ENCODE results near the gene GNAS.

GNAS gene

DNA sequence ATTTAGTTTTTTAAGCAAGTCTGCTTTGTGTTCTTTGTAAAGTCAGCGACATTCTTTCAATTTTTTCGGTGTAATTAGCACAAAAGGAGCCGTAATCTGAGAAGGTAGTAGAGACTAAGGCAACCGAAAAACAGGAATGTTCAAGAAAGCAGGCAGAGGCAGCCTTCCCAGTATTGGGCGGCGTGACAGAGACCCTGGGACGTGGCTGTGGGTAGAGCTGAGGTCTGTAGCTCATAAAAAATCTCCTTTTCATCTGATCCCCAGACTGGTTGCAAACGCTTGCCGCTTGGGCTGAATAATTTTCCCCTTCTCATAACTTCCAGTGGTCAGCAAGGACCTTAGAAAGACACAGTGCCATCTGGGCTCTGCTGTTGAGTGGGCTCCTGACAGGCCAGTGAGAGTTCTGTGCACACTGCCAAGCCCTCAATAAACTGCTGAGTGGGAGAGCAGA lies 30.8 kb downstream of the GNAS start:
- no peaks in the 10 kb centered on the region for H3K27me3 ChIP-seq (ENCODE audit: insufficient read depth, low read length)
- H3K4me3 ChIP-seq (ENCODE audit: low read length) = peak overlapping the region; percentile 28
- H3K27ac ChIP-seq (ENCODE audit: low read depth, low read length) = peak overlapping the region; percentile 74
- peaks cover 7% of the 10 kb centered on the region; the same call in 1 of the 2 replicates for H3K36me3 ChIP-seq (ENCODE audit: insufficient read depth, low read length)
- H3K9me3 ChIP-seq (ENCODE audit: insufficient read depth, low read depth, low read length) = no peaks in the 10 kb centered on the region
- H3K9ac ChIP-seq (ENCODE audit: low read depth, low read length) = peak overlapping the region; percentile 57
- peaks cover 26% of the 10 kb centered on the region for H3K4me1 ChIP-seq (ENCODE audit: insufficient read depth, low read length)
- 32% methylated on average over 9 of the region's 9 CpGs for WGBS

DNA sequence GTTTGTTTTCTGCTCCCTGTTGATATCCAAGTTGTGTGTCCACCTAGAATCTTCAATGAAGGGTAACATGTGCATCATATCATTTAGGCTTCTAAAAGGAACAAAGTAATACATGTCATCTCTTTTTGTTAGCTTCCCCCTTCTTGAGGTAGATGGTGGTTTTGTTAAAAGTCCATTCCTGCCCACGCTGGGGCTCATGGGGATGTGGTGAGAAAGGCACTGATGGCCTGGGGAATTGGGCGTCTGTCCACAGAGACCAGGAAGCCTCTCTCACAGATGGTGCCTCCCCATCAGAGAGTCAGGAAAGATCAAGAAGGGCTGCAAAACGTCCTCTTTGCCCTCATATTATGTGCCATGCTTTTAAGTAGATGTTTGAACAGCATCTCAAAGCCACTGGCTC lies 32.5 kb downstream of the GNAS start:
- WGBS = 92% methylated on average over 3 of the region's 3 CpGs

DNA sequence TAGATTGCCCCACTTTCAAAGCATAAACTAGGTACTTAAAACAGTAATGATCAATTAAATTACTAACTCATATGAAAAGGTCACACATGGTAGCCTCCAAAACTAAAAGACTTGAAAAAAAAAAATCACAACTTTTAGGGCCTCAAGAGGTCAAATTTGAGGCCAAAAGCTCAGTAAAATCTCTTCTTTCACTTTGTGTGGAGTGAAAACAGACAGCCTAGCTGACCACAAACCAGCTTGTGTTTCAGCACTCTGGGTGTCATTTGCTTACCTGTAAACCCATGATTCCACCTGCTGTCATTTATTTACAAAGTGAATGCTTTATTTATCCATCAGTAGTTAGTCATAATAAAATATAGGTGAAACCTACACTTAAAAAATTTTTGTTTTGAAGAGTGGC lies 34.0 kb downstream of the GNAS start:
- Histone ChIP-seq H3K4me3 (ENCODE audit: low read length) (no peak overlapping the region), H3K27ac (ENCODE audit: low read depth, low read length) (no peak overlapping the region), H3K36me3 (ENCODE audit: insufficient read depth, low read length) (peaks cover 7% of the 10 kb centered on the region; the same call in 1 of the 2 replicates), H3K27me3 (ENCODE audit: insufficient read depth, low read length) (0 out of 2 replicates have a peak, but pooled peaks cover 2% of the 10 kb centered on the region), H3K9me3 (ENCODE audit: insufficient read depth, low read depth, low read length) (no peaks in the 10 kb centered on the region), H3K9ac (ENCODE audit: low read depth, low read length) (no peak overlapping the region), H3K4me1 (ENCODE audit: insufficient read depth, low read length) (peaks cover 23% of the 10 kb centered on the region)

More for the DNA sequence above, 32.5 kb downstream of the GNAS start:
- Histone ChIP-seq H3K9ac (ENCODE audit: low read depth, low read length) (no peak overlapping the region), H3K9me3 (ENCODE audit: insufficient read depth, low read depth, low read length) (no peaks in the 10 kb centered on the region), H3K4me1 (ENCODE audit: insufficient read depth, low read length) (peaks cover 23% of the 10 kb centered on the region), H3K27ac (ENCODE audit: low read depth, low read length) (no peak overlapping the region), H3K4me3 (ENCODE audit: low read length) (no peak overlapping the region), H3K36me3 (ENCODE audit: insufficient read depth, low read length) (peaks cover 7% of the 10 kb centered on the region; the same call in 1 of the 2 replicates), H3K27me3 (ENCODE audit: insufficient read depth, low read length) (0 out of 2 replicates have a peak, but pooled peaks cover 1% of the 10 kb centered on the region)

DNA sequence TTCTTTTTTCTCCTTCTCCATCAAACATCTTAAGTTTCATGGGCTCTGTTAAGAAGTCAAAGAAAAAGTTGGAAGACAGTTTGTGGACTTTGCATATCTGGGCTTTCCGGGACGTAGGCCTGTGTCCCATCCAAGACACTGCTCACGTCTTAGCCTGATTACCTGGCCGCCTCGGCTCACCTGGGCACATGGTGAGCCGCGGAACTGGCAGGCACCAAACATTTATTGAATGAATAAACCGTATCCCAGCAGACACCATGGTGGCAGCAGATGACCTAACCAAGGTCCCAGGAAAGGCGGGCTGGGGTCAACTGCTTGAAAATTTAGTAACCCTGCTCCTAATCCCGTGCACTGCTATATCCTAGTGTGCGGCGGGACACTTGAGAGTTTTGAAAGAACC lies 35.6 kb downstream of the GNAS start:
- peak overlapping the region; percentile 93 for H3K4me3 ChIP-seq (ENCODE audit: low read length)
- 58% methylated on average over 12 of the region's 12 CpGs for WGBS
- 0 out of 2 replicates have a peak, but pooled peaks cover 2% of the 10 kb centered on the region for H3K27me3 ChIP-seq (ENCODE audit: insufficient read depth, low read length)

DNA sequence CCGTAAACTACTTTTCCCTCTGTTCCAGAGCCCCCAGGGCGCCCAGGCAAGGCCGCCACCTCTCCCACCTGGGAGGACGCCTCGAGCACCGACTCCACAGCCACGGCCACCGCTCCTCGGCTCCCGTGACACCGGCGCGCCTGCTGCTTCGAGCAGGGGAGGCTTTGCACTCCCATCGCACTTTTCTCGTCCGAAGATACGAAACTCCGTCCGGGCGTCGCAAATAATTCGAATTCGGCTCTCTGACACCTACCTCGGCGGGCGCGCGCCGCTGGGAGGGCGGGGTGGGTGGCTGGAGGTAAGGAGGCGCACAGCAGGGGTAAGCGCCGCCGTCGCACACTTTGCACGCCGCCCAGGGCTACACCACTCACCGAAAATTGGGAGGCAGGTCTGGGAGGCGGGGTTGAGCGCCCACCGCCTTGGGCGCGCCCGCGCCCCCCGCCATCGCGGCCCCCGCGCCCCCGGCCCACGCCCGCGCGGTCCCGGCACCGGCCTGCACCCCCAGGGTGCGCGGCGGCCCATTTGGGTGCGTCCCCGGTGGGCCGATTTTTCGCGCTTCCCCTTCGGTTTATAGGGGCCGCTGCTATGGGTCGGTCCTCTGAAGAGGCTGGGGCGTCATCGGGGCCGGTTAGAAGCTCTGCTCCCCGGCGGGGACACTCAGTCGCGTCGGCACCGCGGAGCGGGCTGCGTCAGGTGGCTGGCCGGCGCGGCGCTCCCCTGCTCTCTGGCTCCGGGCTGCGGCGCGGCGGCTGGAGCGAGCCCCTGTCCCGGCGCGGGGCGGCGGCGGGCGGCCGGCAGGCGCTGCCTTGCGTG lies 36.2 kb downstream of the GNAS start:
- WGBS = 19% methylated on average over 101 of the region's 101 CpGs
- H3K36me3 ChIP-seq (ENCODE audit: insufficient read depth, low read length) = peaks cover 7% of the 10 kb centered on the region; the same call in 1 of the 2 replicates
- H3K4me1 ChIP-seq (ENCODE audit: insufficient read depth, low read length) = peaks cover 16% of the 10 kb centered on the region
- H3K4me3 ChIP-seq (ENCODE audit: low read length) = peak overlapping the region; percentile 93
- H3K9me3 ChIP-seq (ENCODE audit: insufficient read depth, low read depth, low read length) = no peaks in the 10 kb centered on the region
- 0 out of 2 replicates have a peak, but pooled peaks cover 2% of the 10 kb centered on the region for H3K27me3 ChIP-seq (ENCODE audit: insufficient read depth, low read length)
- peak overlapping the region; percentile 81 for H3K9ac ChIP-seq (ENCODE audit: low read depth, low read length)
- peak overlapping the region; percentile 44 for H3K27ac ChIP-seq (ENCODE audit: low read depth, low read length)

More for the DNA sequence above, 35.6 kb downstream of the GNAS start:
- no peaks in the 10 kb centered on the region for H3K9me3 ChIP-seq (ENCODE audit: insufficient read depth, low read depth, low read length)
- H3K4me1 ChIP-seq (ENCODE audit: insufficient read depth, low read length) = peaks cover 16% of the 10 kb centered on the region
- peak overlapping the region; percentile 44; the same call in 1 of the 2 replicates for H3K27ac ChIP-seq (ENCODE audit: low read depth, low read length)
- H3K9ac ChIP-seq (ENCODE audit: low read depth, low read length) = peak overlapping the region; percentile 81
- peaks cover 7% of the 10 kb centered on the region; the same call in 1 of the 2 replicates for H3K36me3 ChIP-seq (ENCODE audit: insufficient read depth, low read length)

DNA sequence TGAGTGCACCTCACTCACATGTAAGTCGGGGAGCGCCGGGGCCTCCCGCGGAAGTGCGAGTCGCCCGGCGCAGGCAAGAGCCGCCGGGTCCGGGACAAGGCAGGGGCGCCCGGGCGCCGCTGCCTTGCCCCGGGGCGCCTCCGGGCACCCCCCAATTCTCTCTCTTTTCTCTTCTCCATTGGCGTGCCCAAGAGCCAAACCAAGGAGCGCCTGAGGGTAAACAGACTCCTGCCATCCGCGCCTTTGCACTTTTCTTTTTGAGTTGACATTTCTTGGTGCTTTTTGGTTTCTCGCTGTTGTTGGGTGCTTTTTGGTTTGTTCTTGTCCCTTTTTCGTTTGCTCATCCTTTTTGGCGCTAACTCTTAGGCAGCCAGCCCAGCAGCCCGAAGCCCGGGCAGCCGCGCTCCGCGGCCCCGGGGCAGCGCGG lies 36.8 kb downstream of the GNAS start:
- peak overlapping the region; percentile 93 for H3K4me3 ChIP-seq (ENCODE audit: low read length)
- H3K36me3 ChIP-seq (ENCODE audit: insufficient read depth, low read length) = peaks cover 7% of the 10 kb centered on the region; the same call in 1 of the 2 replicates
- H3K4me1 ChIP-seq (ENCODE audit: insufficient read depth, low read length) = peaks cover 17% of the 10 kb centered on the region
- H3K9me3 ChIP-seq (ENCODE audit: insufficient read depth, low read depth, low read length) = no peaks in the 10 kb centered on the region
- no peak overlapping the region for H3K27ac ChIP-seq (ENCODE audit: low read depth, low read length)
- peak overlapping the region; percentile 81 for H3K9ac ChIP-seq (ENCODE audit: low read depth, low read length)
- 14% methylated on average over 35 of the region's 35 CpGs for WGBS
- H3K27me3 ChIP-seq (ENCODE audit: insufficient read depth, low read length) = 0 out of 2 replicates have a peak, but pooled peaks cover 2% of the 10 kb centered on the region

DNA sequence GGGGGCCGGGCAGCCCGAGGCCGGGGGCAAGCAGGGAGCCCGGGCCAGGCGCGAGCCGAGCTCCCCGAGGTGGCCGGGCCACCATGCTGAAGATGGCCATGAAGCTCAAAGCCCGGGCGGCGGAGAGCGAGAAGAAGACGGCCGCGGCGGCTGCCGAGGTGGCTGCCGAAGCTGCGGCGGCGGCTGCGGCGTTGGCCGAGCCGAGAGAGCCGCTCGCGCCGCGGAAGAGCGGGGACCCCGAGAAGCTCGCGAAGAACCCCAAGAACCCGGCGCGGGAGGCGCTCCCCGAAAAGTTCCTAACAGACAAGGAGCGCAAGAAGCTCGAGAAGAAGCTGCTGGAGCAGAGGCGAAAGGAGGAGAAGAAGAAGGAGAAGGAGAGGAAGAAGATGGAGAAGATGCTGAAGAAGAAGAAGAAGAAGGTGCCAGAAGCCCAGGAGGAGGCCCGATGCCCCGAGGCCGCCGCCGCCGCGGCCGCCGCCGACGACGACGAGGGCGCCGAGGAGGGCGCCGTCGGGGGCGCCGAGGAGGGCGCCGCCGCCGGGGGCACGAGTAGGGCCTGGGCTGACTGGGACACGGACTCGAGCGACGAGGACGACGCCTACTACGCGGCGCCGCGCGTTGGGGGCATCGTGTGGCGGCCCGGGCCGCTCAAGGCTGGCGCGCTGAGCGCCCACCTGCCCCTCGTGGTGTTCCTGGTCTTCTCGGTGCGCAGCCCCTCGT lies 37.4 kb downstream of the GNAS start:
- H3K27ac ChIP-seq (ENCODE audit: low read depth, low read length) = peak overlapping the region; percentile 95; the same call in 1 of the 2 replicates
- H3K9ac ChIP-seq (ENCODE audit: low read depth, low read length) = peak overlapping the region; percentile 81
- no peaks in the 10 kb centered on the region for H3K9me3 ChIP-seq (ENCODE audit: insufficient read depth, low read depth, low read length)
- peaks cover 24% of the 10 kb centered on the region for H3K4me1 ChIP-seq (ENCODE audit: insufficient read depth, low read length)
- 10% methylated on average over 91 of the region's 91 CpGs for WGBS
- peaks cover 3% of the 10 kb centered on the region; the same call in 1 of the 2 replicates for H3K36me3 ChIP-seq (ENCODE audit: insufficient read depth, low read length)
- peak overlapping the region; percentile 93 for H3K4me3 ChIP-seq (ENCODE audit: low read length)
- H3K27me3 ChIP-seq (ENCODE audit: insufficient read depth, low read length) = 0 out of 2 replicates have a peak, but pooled peaks cover 2% of the 10 kb centered on the region

DNA sequence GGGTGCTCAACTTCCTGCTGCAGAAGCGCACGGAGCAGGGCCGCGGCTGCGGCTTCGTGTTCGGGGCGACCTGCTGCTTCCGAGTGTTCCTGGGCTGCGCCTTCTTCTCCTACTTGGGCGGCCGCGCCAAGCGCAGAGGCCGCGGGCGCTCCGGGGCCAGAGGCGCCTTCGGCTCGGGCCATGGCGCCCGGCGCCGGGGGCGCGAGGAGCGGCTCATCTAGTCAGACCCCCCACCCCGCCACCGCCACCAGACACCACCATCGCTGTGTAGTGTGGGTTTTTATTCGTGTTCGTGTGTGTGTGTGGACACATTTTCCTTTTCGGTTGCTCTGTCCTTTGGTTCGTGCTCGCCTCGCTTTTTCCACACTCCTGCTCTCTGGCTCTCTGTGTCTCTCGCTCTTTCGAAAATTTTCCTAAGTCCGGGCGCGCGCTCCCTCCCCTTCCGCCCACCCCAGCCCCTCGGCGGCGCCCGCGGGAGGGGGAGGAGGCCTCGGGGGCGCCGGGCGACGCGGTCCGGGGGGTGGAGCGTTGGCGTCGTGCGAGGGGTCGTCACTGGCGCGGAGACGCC lies 38.1 kb downstream of the GNAS start:
- peak overlapping the region; percentile 81 for H3K9ac ChIP-seq (ENCODE audit: low read depth, low read length)
- peak overlapping the region; percentile 95 for H3K27ac ChIP-seq (ENCODE audit: low read depth, low read length)
- H3K4me1 ChIP-seq (ENCODE audit: insufficient read depth, low read length) = peaks cover 30% of the 10 kb centered on the region
- H3K36me3 ChIP-seq (ENCODE audit: insufficient read depth, low read length) = no peaks in the 10 kb centered on the region; the same call in none of the 2 replicates
- no peaks in the 10 kb centered on the region for H3K9me3 ChIP-seq (ENCODE audit: insufficient read depth, low read depth, low read length)
- H3K27me3 ChIP-seq (ENCODE audit: insufficient read depth, low read length) = 0 out of 2 replicates have a peak, but pooled peaks cover 2% of the 10 kb centered on the region
- H3K4me3 ChIP-seq (ENCODE audit: low read length) = peak overlapping the region; percentile 93
- 2% methylated on average over 57 of the region's 64 CpGs for WGBS

DNA sequence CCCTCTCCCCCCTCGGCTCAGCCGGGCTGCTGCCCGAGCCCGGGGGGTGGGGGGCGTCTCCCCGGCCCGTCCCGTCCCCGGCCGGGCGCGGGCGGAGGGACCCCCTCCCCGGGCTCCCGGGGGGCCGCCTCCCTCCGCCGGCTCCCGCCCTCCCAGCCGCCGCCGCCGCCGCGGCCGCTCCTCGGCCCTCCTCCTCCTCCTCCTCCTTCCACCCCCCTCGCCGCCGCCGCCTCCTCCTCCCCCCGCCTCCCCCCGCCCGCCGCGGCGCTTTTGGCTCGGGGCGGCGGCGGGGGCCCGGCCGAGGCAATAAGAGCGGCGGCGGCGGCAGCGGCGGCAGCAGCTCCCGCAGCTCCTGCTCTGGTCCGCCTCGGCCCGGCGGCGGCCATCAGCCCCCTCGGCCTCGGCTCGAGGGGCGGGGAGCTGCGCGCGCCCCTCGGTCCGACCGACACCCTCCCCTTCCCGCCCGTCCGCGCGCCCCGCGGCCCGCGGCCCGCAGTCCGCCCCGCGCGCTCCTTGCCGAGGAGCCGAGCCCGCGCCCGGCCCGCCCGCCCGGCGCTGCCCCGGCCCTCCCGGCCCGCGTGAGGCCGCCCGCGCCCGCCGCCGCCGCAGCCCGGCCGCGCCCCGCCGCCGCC lies 38.7 kb downstream of the GNAS start:
- under 1% methylated on average over 96 of the region's 105 CpGs for WGBS
- Histone ChIP-seq H3K9me3 (ENCODE audit: insufficient read depth, low read depth, low read length) (no peaks in the 10 kb centered on the region), H3K9ac (ENCODE audit: low read depth, low read length) (peak overlapping the region; percentile 81), H3K4me1 (ENCODE audit: insufficient read depth, low read length) (peaks cover 36% of the 10 kb centered on the region), H3K27me3 (ENCODE audit: insufficient read depth, low read length) (0 out of 2 replicates have a peak, but pooled peaks cover 2% of the 10 kb centered on the region), H3K27ac (ENCODE audit: low read depth, low read length) (peak overlapping the region; percentile 95; the same call in 1 of the 2 replicates), H3K36me3 (ENCODE audit: insufficient read depth, low read length) (peaks cover 3% of the 10 kb centered on the region), H3K4me3 (ENCODE audit: low read length) (peak overlapping the region; percentile 94)

DNA sequence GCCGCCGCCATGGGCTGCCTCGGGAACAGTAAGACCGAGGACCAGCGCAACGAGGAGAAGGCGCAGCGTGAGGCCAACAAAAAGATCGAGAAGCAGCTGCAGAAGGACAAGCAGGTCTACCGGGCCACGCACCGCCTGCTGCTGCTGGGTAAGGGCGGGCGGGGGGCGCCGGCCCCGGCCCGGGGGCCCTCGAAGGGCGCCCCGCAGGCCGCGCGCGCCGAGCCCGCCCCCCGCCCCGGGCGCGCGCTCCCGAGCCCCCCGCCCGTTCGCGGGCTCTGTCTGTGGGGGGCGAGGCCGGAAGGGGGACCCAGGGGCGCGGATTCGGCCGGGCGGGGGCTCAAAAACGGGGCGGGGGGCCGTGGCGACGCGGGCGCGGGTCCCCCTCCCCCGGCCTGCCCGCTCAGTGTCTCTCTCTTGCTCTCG lies 39.2 kb downstream of the GNAS start:
- peak overlapping the region; percentile 95 for H3K27ac ChIP-seq (ENCODE audit: low read depth, low read length)
- under 1% methylated on average over 55 of the region's 55 CpGs for WGBS
- no peaks in the 10 kb centered on the region for H3K9me3 ChIP-seq (ENCODE audit: insufficient read depth, low read depth, low read length)
- H3K27me3 ChIP-seq (ENCODE audit: insufficient read depth, low read length) = 0 out of 2 replicates have a peak, but pooled peaks cover 2% of the 10 kb centered on the region
- H3K4me1 ChIP-seq (ENCODE audit: insufficient read depth, low read length) = peaks cover 41% of the 10 kb centered on the region
- peak overlapping the region; percentile 90 for H3K9ac ChIP-seq (ENCODE audit: low read depth, low read length)
- H3K4me3 ChIP-seq (ENCODE audit: low read length) = peak overlapping the region; percentile 94
- peaks cover 9% of the 10 kb centered on the region; the same call in 1 of the 2 replicates for H3K36me3 ChIP-seq (ENCODE audit: insufficient read depth, low read length)
